H1 (cell line): ENCODE measurements around the gene SPINT2. TPM values are rescaled to one million over a fixed set of nuclear protein-coding genes. Genes with fewer than 3 reads are reported as not detected.

Experiments used
- ASH2L ChIP-seq: fragments of 200-600, 300-600 bp; sonication (generic); IDR thresholded peaks from one replicate; pipeline ENCODE4 v1.7.1; 2017; ENCODE audit warnings: low read length
- JUND ChIP-seq: IDR thresholded peaks from 2 replicates; pipeline ENCODE4 v1.6.1; 2011; ENCODE audit warnings: mild to moderate bottlenecking, improper control_type of control experiment, low read length
- SRF ChIP-seq: IDR thresholded peaks from 2 replicates; pipeline ENCODE4 v1.6.1; 2011; ENCODE audit warnings: mild to moderate bottlenecking, low read depth, low read length, moderate library complexity
- ZNF274 ChIP-seq: IDR thresholded peaks from 2 replicates; pipeline ENCODE4 v1.7.0; 2012; ENCODE audit warnings: low read length, borderline replicate concordance; ENCODE audit errors: extremely low read depth
- polyA plus RNA-seq, 7 experiments: library from polyadenylated mRNA; depleted of rRNA in 3 of 7; stranded (reverse) in 5 of 7; unstranded in 2 of 7; fragments of >200 nt in 5 of 7; fragments of 200-250 nt in 2 of 7; gene quantifications; 1 replicate in 5 of 7; 2 replicates in 1 of 7; 4 replicates in 1 of 7; pipeline versions ENCODE4 v1.2.1 to v1.2.3, GENCODE V29; 2011 to 2013; ENCODE audit warnings: missing spikeins in 2 of 7, mixed read lengths in 2 of 7
- total RNA-seq: library from RNA; stranded (reverse); fragmentation: NEBNext Ultra II Directional; extraction: Animal tissue kit (Norgen Biotek cat#: 25700); gene quantifications from 2 replicates; pipeline ENCODE4 v1.2.1, GENCODE V29; 2021

The SPINT2 gene
- total and polyA plus RNA-seq, 2 of the 8 experiments (the other 6 are each of a cell fraction or from before 2014, with no cell fraction given), result 294 to 296 TPM

GRCh38 chr19:38289955-38290354 lies 25.6 kb downstream of the SPINT2 start (continued):
- TF ChIP-seq ZNF274, result no peak
- no peak for TF ChIP-seq SRF
- TF ChIP-seq JUND, result no peak
- no peak for TF ChIP-seq ASH2L
